SK-N-SH treated with all-trans-retinoic acid at 6 μM for 48 hours (cell line): Measurements from ENCODE around the gene IGF2BP1.

ENCODE experiments used
- ATAC-seq: fragments of 200-7000 bp; cut with Tn5 transposase; 3 replicates; pipeline ENCODE4 v1.9.1; 2020; ENCODE audit warnings: mild to moderate bottlenecking, moderate library complexity
- ARNTL ChIP-seq: fragments of 450-650 bp; formaldehyde crosslinking; IDR thresholded peaks from 2 replicates; pipeline ENCODE4 v1.5.0; 2020; ENCODE audit warnings: low read depth, mild to moderate bottlenecking, moderate library complexity, borderline replicate concordance
- BACH2 ChIP-seq: fragments of 250-450 bp; sonication (Bioruptor Pico); IDR thresholded peaks from 2 replicates; pipeline ENCODE4 v1.9.0; 2021; ENCODE audit warnings: mild to moderate bottlenecking, borderline replicate concordance
- CSRNP3 ChIP-seq: fragments of 250-450 bp; sonication (Bioruptor Pico); IDR thresholded peaks from 2 replicates; pipeline ENCODE4 v1.5.1; 2021; ENCODE audit warnings: mild to moderate bottlenecking, moderate library complexity
- ESRRG ChIP-seq: fragments of 250-450 bp; sonication (Bioruptor Pico); IDR thresholded peaks from 2 replicates; pipeline ENCODE4 v1.6.1; 2021; ENCODE audit warnings: mild to moderate bottlenecking
- GLIS3 ChIP-seq: fragments of 250-450 bp; sonication (Bioruptor Pico); IDR thresholded peaks from 2 replicates; pipeline ENCODE4 v1.5.0; 2020; ENCODE audit warnings: mild to moderate bottlenecking, moderate library complexity
- ISL1 ChIP-seq: fragments of 250-450 bp; sonication (Bioruptor Pico); IDR thresholded peaks from 2 replicates; pipeline ENCODE4 v2.1.2; 2022; ENCODE audit warnings: mild to moderate bottlenecking, moderate library complexity
- OSR1 ChIP-seq: fragments of 250-450 bp; sonication (Bioruptor Pico); IDR thresholded peaks from 2 replicates; pipeline ENCODE4 v1.8.0; 2022; ENCODE audit warnings: moderate library complexity, mild to moderate bottlenecking, inconsistent platforms
- PATZ1 ChIP-seq: fragments of 250-450 bp; sonication (Bioruptor Pico); IDR thresholded peaks from 2 replicates; pipeline ENCODE4 v1.8.0; 2020; ENCODE audit warnings: mild to moderate bottlenecking, moderate library complexity, borderline replicate concordance
- POU6F1 ChIP-seq: fragments of 250-450 bp; sonication (Bioruptor Pico); IDR thresholded peaks from 2 replicates; pipeline ENCODE4 v1.8.0; 2021; ENCODE audit warnings: low read depth, mild to moderate bottlenecking, moderate library complexity, borderline replicate concordance
- PPARA ChIP-seq: fragments of 250-450 bp; sonication (Bioruptor Pico); IDR thresholded peaks from 2 replicates; pipeline ENCODE4 v1.5.0; 2020; ENCODE audit warnings: mild to moderate bottlenecking, borderline replicate concordance
- SNAI2 ChIP-seq: fragments of 250-450 bp; sonication (Bioruptor Pico); IDR thresholded peaks from 2 replicates; pipeline ENCODE4 v1.5.0; 2020; ENCODE audit warnings: mild to moderate bottlenecking, moderate library complexity
- TCF4 ChIP-seq: fragments of 250-450 bp; sonication (Bioruptor Pico); IDR thresholded peaks from 2 replicates; pipeline ENCODE4 v1.8.0; 2021; ENCODE audit warnings: mild to moderate bottlenecking, moderate library complexity, borderline replicate concordance
- TOX ChIP-seq: fragments of 250-450 bp; sonication (Bioruptor Pico); IDR thresholded peaks from 2 replicates; pipeline ENCODE4 v1.8.0; 2021; ENCODE audit warnings: mild to moderate bottlenecking, moderate library complexity, borderline replicate concordance
- TSHZ2 ChIP-seq: fragments of 250-450 bp; sonication (Bioruptor Pico); IDR thresholded peaks from 2 replicates; pipeline ENCODE4 v1.5.0; 2020; ENCODE audit warnings: mild to moderate bottlenecking, moderate library complexity
- ZC3H10 ChIP-seq: fragments of 250-450 bp; sonication (Bioruptor Pico); IDR thresholded peaks from 2 replicates; pipeline ENCODE4 v1.5.1; 2021; ENCODE audit warnings: mild to moderate bottlenecking, moderate library complexity
- ZFP3 ChIP-seq: fragments of 250-450 bp; sonication (Bioruptor Pico); IDR thresholded peaks from 2 replicates; pipeline ENCODE4 v1.5.0; 2020; ENCODE audit warnings: mild to moderate bottlenecking, moderate library complexity
- ZFP30 ChIP-seq: fragments of 450-650 bp; formaldehyde crosslinking; IDR thresholded peaks from 2 replicates; pipeline ENCODE4 v1.5.0; 2022; ENCODE audit warnings: mild to moderate bottlenecking, moderate library complexity
- ZNF565 ChIP-seq: fragments of 450-650 bp; formaldehyde crosslinking; conservative IDR thresholded peaks from 2 replicates; pipeline ENCODE4 v1.5.0; 2020; ENCODE audit warnings: low read depth, mild to moderate bottlenecking, moderate library complexity
- ZNF70 ChIP-seq: fragments of 450-650 bp; formaldehyde crosslinking; IDR thresholded peaks from 2 replicates; pipeline ENCODE4 v1.5.0; 2020; ENCODE audit warnings: mild to moderate bottlenecking, moderate library complexity
- ZNF8 ChIP-seq: fragments of 450-650 bp; formaldehyde crosslinking; IDR thresholded peaks from 2 replicates; pipeline ENCODE4 v1.5.0; 2020; ENCODE audit warnings: mild to moderate bottlenecking, moderate library complexity

The IGF2BP1 gene

GRCh38 chr17:49063652-49064051, 66.5 kb downstream of the IGF2BP1 start:
- ATAC-seq = no peak
- TF ChIP-seq ESRRG (CRISPR knock-in tag) (no peak), ZFP3 (CRISPR knock-in tag) (no peak), BACH2 (CRISPR knock-in tag) (no peak), PATZ1 (no peak), SNAI2 (CRISPR knock-in tag) (no peak), ARNTL (no peak), ZNF70 (CRISPR knock-in tag) (no peak), ISL1 (CRISPR knock-in tag) (no peak), GLIS3 (CRISPR knock-in tag) (no peak), PPARA (CRISPR knock-in tag) (no peak), ZNF565 (CRISPR knock-in tag) (no peak), ZFP30 (CRISPR knock-in tag) (no peak)

GRCh38 chr17:49067163-49067562, 70.0 kb downstream of the IGF2BP1 start:
- no peak for ATAC-seq
- TF ChIP-seq CSRNP3 (CRISPR knock-in tag) (no peak), ZNF70 (CRISPR knock-in tag) (no peak), ESRRG (CRISPR knock-in tag) (no peak), SNAI2 (CRISPR knock-in tag) (no peak), TOX (CRISPR knock-in tag) (no peak), ARNTL (no peak), ISL1 (CRISPR knock-in tag) (no peak), TSHZ2 (CRISPR knock-in tag) (no peak)

GRCh38 chr17:49069585-49070273, 72.5 kb downstream of the IGF2BP1 start:
- TF ChIP-seq OSR1 (CRISPR knock-in tag) (no peak), CSRNP3 (CRISPR knock-in tag) (no peak), TCF4 (CRISPR knock-in tag) (no peak), PPARA (CRISPR knock-in tag) (no peak), ZNF8 (no peak), TOX (CRISPR knock-in tag) (no peak), SNAI2 (CRISPR knock-in tag) (no peak), ZFP3 (CRISPR knock-in tag) (no peak), ZNF565 (CRISPR knock-in tag) (no peak), GLIS3 (CRISPR knock-in tag) (no peak), ZC3H10 (CRISPR knock-in tag) (no peak), ESRRG (CRISPR knock-in tag) (no peak), TSHZ2 (CRISPR knock-in tag) (no peak), ARNTL (no peak), POU6F1 (CRISPR knock-in tag) (no peak), ISL1 (CRISPR knock-in tag) (no peak)
- no peak for ATAC-seq
